ENCODE measurements around the gene TECTA. TPM values are rescaled to one million over a fixed set of nuclear protein-coding genes. Genes with fewer than 3 reads are reported as not detected.

Gene TECTA
- total RNA-seq, 4 donors from 2014 or later, result under 0.01 to 2.8 (median 1.1) TPM; not detected in 1

GRCh38 chr11:121117788-121118187 is 16.7 kb downstream of the TECTA start:
- intact Hi-C loops (cut with DNase I; ENCODE audit: low total_unique reads), result no loop called here
- no peak for TF ChIP-seq CTCF (IDR thresholded peaks at IDR 0.05)
- no peak for TF ChIP-seq POLR2A (IDR thresholded peaks at IDR 0.05)

DNA sequence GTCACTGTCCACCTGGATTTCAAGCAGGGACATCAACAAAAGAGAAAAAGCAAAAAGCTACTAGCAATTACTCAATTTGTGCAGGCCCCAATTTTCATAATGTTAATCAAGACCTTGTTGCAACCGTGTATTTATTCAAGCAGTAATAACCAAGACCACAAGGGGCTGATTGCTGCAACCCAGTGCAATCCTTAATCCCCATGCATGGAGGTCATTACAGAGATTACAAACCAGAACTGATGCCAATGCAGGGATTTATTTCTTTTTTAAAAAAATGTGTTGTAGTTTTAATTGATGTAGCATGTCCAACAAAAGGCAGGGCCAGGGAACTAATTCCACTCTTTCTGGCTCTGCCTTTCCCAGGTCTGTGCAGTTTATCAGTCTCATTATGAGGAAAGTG is 18.4 kb downstream of the TECTA start:
- Histone ChIP-seq H3K4me1 (no peaks in the 10 kb centered on the region), H3K27me3 (no peaks in the 10 kb centered on the region), H3K9me3 (peaks cover 0 to 2% of the 10 kb centered on the region in 2 donors), H3K4me3 (no peak overlapping the region), H3K36me3 (no peaks in the 10 kb centered on the region), H3K27ac (no peak overlapping the region)
- TF ChIP-seq POLR2A (IDR thresholded peaks at IDR 0.05) (no peak), CTCF (IDR thresholded peaks at IDR 0.05) (no peak)
- no peak for DNase-seq
- intact Hi-C loops (cut with DNase I; ENCODE audit: low total_unique reads), result no loop called here

More at GRCh38 chr11:121117788-121118187, 16.7 kb downstream of the TECTA start:
- Histone ChIP-seq H3K27me3 (no peaks in the 10 kb centered on the region), H3K36me3 (no peaks in the 10 kb centered on the region), H3K27ac (no peak overlapping the region), H3K9me3 (peaks cover 0 to 2% of the 10 kb centered on the region in 2 donors), H3K4me3 (no peak overlapping the region), H3K4me1 (no peaks in the 10 kb centered on the region)
- no peak for DNase-seq

GRCh38 chr11:121122328-121122727 is 21.3 kb downstream of the TECTA start:
- DNase-seq, result no peak
- H3K36me3 ChIP-seq, result no peaks in the 10 kb centered on the region
- intact Hi-C loops (cut with DNase I; ENCODE audit: low total_unique reads), result no loop called here

DNA sequence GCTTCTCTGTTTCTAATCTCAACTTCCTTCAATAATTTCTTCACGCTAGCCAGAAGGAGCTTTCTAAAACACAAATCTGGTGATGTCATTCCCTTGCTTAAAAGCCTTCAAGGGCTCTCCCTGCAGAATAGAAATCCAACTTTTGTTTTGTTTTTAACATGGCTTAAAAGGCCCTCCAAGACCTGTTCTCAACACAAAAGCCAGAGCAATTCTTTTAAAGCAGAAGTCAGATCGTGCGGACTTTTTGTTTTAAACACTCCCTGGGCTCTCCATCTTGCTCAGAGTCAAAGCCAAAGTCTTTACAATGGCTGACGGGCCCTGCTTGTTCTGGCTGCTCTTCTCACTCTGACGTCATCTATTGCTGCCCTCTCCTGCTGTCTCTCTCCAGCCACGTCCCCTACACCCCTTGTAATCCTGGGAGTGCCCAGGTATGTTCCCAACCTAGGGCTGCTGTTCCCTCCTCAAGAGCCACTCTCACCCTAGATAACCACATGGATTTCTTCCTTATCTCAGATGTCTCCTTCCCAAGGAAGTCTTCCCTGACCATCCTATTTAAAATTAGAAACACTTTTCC is 22.5 kb downstream of the TECTA start:
- intact Hi-C loops (cut with DNase I; ENCODE audit: low total_unique reads), result no loop called here
- peaks cover 0 to 2% of the 10 kb centered on the region in 2 donors for H3K9me3 ChIP-seq
- H3K27ac ChIP-seq, result no peak overlapping the region
- TF ChIP-seq POLR2A (IDR thresholded peaks at IDR 0.05) (no peak), CTCF (IDR thresholded peaks at IDR 0.05) (no peak)
- H3K36me3 ChIP-seq, result no peaks in the 10 kb centered on the region
- DNase-seq, result no peak
- no peaks in the 10 kb centered on the region for H3K27me3 ChIP-seq
- H3K4me3 ChIP-seq, result no peak overlapping the region
- no peaks in the 10 kb centered on the region for H3K4me1 ChIP-seq

More at GRCh38 chr11:121122328-121122727, 21.3 kb downstream of the TECTA start:
- TF ChIP-seq CTCF (IDR thresholded peaks at IDR 0.05), result no peak
- TF ChIP-seq POLR2A (IDR thresholded peaks at IDR 0.05), result no peak
- Histone ChIP-seq H3K27me3 (no peaks in the 10 kb centered on the region), H3K9me3 (peaks cover 0 to 2% of the 10 kb centered on the region in 2 donors), H3K4me1 (no peaks in the 10 kb centered on the region), H3K27ac (no peak overlapping the region), H3K4me3 (no peak overlapping the region)

DNA sequence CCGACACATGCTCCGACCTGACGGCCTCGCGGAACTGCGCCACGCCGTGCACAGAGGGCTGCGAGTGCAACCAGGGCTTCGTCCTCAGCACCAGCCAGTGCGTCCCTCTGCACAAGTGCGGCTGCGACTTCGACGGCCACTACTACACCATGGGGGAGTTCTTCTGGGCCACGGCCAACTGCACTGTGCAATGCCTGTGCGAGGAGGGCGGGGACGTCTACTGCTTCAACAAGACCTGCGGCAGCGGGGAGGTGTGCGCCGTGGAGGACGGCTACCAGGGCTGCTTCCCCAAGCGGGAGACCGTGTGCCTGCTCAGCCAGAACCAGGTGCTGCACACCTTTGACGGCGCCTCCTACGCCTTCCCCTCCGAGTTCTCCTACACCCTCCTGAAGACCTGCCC is 26.8 kb downstream of the TECTA start:
- intact Hi-C loops (cut with DNase I; ENCODE audit: low total_unique reads), result no loop called here
- Histone ChIP-seq H3K36me3 (no peaks in the 10 kb centered on the region), H3K27me3 (no peaks in the 10 kb centered on the region), H3K9me3 (no peaks in the 10 kb centered on the region), H3K27ac (no peak overlapping the region), H3K4me1 (no peaks in the 10 kb centered on the region), H3K4me3 (no peak overlapping the region)
- TF ChIP-seq CTCF (IDR thresholded peaks at IDR 0.05) (no peak), POLR2A (IDR thresholded peaks at IDR 0.05) (no peak)
- no peak for DNase-seq
